Germinal center (tissue), 1 donor: ENCODE data around the gene SAMD8.
"Not testable (repeated sequence)": the region's sequence is repeated elsewhere in the genome, so short reads cannot be mapped to it uniquely, and the experiment has no call there.

Source experiments
- DNase-seq: peaks from one replicate; pipeline ENCODE4 v3.0.0; 2012; ENCODE audit warnings: mixed read lengths, low spot score

Gene SAMD8

GRCh38 chr10:75195035-75195763, 83.7 kb downstream of the SAMD8 start:
- DNase-seq, result no peak

DNA sequence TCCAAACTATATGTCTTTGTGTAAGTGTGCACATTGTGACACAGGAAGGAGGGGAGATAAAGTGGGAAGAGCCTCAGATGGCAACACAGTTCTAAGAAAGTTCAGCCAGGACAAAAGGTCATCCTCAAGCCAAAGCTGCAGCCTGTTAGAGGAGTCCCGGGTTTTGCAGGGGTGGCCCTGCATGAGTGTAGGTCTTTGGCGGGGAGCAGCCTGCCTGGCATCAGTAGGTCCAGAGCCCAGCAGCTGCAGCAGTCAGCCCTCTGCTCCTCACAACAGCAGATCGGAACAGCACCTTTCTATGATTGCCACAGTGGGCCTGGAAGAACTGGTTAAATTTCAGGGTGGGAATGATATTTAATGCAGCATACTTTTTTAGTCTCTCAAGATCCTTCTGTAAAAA, 85.6 kb downstream of the SAMD8 start:
- no peak for DNase-seq

DNA sequence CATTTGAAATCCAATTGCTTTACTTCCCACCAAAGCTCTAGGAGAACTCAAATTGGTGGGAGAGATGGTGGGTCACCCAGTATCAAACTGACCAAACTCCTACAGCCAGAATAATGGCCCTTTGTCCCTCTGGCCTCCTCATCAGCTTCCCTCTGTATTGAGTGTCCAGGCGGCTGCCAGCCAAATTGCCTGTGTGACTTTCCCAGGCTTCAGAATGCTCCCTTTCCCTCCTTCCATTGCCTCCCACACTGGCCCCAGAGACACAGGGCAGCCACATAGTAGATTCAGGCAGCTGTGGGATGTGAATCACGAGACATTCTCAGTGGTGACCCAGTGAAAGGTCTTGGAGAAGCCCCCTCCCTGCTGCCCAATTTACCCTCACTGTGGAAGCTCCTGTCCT, 86.5 kb downstream of the SAMD8 start:
- no peak for DNase-seq

DNA sequence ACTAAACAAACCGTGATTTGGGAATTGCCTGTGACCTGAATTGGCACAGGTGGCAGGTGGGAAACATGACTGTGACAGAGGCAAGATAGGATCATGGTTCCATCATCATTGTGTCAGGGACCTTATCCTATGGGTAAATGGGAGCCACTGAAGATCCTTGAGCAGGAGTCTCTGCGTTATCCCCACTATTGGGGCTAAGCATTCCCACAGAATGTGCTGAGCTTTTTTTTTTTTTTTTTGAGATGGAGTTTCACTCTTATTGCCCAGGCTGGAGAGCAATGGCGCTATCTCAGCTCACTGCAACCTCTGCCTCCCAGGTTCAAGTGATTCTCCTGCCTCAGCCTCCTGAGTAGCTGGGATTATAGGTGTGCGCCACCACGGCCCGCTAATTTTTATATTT, 88.5 kb downstream of the SAMD8 start:
- not testable (repeated sequence) for DNase-seq

- DNase-seq, result no peak
These were observed 90.4 kb downstream of the SAMD8 start for GRCh38 chr10:75201793-75202307.

- DNase-seq, result no peak
These were observed 91.0 kb downstream of the SAMD8 start for GRCh38 chr10:75202321-75203045.

DNA sequence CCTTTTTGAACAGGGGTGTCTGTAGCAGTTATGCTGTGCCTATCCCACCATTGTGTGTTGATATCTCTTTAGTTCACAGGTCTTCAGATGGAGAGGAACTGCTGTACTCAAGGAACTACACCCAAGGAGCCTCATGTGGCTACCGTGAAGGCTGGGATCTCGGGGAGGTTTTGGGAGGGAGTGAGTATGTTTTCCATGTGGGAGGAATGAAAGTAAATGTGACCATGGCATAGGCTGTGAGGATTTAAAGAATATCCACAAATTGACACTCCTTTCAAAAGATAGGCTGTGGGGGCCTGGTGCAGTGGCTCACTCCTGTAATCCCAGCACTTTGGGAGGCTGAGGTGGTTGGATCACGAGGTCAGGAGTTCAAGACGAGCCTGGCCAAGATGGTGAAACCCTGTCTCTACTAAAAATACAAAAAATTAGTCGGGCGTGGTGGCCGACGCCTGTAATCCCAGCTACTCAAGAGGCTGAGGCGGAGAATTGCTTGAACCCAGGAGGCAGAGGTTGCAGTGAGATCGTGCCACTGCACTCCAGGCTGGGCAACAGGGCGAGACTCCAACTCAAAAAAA, 91.7 kb downstream of the SAMD8 start:
- DNase-seq, result not testable (repeated sequence)

DNA sequence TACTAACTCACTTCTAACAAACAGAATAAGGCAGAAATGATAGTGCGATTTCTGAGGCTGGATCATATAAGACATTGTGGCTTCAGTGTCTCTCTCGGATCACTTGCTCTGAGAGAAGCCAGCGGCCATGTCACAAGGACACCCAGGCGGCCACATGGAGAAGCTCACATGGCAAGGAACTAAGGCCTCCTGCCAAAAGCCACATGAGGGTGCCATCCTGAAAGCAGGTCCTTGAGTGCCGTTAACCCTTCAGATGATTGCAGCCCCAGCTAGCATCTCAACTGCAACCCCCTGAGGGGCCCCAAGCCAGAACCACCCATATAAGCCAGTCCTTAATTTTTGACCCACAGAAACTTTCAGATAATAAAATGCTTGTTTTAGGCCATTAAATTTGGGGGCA, 92.3 kb downstream of the SAMD8 start:
- DNase-seq, result no peak

GRCh38 chr10:75205908-75206307, 94.5 kb downstream of the SAMD8 start:
- DNase-seq, result no peak

- not testable (repeated sequence) for DNase-seq
These were observed 95.2 kb downstream of the SAMD8 start for GRCh38 chr10:75206638-75207037.

DNA sequence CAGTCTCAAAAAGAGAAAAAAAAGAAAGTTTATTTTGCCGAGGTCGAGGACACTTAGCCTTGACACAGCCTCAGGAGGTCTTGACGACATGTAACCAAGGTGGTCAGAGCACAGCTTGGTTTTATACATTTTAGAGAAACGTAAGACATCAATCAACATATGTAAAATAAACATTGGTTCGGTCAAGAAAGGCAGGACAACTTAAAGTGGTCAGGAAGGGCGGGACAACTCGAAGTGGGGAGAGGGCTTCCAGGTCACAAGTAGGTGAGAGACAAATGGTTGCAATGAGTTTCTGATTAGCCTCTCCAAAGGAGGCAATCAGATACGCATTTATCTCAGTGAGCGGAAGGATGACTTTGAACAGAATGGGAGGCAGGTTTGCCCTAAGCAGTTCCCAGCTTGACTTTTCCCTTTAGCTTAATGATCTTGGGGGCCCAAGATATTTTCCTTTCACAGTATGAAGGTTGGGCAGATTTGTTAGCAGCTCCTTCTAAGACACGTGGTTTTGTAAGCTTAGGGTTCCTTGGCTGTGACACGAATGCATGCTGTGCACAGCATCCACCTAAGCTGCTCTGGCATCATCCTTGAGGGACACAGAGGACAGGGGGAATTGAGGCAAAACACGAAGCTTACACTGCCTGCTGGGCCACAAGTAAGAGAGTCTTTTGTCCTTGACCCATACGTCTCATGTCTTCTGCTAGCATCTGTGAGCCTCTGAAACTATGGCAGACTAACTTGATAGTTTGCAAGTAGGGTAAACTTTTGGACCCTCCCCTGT, 95.8 kb downstream of the SAMD8 start:
- DNase-seq, result no peak

DNA sequence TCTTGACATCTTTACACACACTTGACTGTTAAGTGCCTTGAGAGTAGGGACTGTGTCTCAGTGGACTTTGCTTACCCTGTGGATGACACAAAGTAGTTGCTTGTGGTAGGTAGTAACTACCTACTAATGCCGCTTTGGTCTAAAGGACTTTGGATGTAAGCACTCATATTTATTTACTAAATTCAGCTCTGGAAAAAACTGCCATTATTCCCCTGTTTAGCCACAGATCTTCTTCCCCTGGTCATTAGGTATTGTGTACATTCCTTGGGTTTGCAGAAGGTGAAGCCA, 96.3 kb downstream of the SAMD8 start:
- no peak for DNase-seq

GRCh38 chr10:75208181-75208580, 96.7 kb downstream of the SAMD8 start:
- DNase-seq, result no peak

GRCh38 chr10:75209086-75209920, 97.8 kb downstream of the SAMD8 start:
- no peak for DNase-seq

GRCh38 chr10:75209921-75210281, 98.4 kb downstream of the SAMD8 start:
- DNase-seq, result peak; percentile 67

- DNase-seq, result peak; percentile 95
These were observed 99.0 kb downstream of the SAMD8 start, which contains the start of gene VDAC2 for GRCh38 chr10:75210282-75211006. TSS of gene VDAC2 (plus strand) at chr10:75210796. CDS start at chr10:75211159, 363 bp downstream.

DNA sequence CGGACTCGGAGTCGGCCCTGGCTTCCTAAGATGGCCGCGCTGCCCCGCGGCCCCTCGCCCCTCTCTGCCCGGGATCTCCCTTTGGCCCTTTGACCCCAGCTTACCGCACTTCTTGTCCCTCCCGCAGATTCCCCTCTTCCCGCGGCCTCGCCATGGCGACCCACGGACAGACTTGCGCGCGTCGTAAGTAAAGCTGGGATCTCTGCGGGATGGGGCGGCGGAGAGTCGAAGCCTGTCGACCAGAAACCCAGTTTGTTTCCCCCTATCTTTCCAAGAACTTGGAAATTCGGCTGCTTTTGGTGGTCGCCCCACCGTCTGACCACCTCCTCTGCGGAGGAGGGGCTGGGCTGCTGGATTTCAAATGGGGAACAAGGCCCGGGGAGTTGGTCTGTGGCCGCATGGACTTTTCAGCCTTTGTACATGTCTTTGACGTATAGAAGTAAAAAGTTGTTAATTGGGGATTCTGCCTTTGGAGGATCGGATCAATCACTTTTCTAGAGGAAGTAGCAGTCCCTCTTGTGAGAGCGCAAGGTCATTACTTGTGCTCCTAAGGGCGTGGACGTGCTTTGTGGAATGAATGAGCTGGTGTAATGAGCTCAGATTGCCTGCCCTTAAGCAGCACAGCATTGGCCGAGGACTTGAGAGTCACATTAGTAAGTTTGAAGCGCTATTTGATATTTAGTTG, 99.7 kb downstream of the SAMD8 start:
- DNase-seq, result peak; percentile 21

- no peak for DNase-seq
These were observed 100.9 kb downstream of the SAMD8 start for GRCh38 chr10:75212343-75212742.

DNA sequence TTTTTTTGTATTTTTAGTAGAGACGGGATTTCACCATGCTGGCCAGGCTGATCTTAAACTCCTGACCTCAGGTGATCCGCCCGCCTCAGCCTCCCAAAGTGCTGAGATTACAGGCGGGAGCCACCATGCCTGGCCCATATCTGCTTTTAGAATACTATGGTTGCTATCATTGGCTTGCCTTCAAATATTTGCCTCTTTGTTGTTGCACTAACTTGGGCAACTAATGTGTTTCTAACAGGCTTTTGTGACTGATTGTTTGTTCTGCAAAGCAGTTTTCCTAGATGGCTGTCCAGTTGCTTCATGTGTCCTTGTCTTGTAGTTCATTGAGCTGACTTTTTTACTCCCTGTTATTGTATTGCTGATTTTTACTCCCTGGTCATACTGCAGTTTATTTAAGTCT, 108.8 kb downstream of the SAMD8 start:
- no peak for DNase-seq

DNA sequence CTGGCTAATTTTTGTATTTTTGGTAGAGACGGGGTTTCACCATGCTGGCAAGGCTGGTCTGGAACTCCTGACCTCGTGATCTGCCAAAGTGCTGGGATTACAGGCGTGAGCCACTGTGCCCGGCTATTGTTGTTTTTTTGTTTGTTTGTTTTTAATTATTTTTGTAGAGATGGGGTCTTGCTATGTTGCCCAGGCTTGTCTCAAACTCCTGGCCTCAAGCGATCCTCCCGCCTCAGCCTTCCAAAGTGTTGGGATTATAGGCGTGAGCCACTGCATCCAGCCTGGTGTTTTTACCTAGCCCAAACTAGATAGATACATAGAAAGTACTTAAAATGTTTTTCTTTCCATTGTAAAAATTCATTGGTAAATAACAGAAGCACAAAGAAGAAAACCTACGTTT, 110.0 kb downstream of the SAMD8 start:
- not testable (repeated sequence) for DNase-seq
